K562 (cell line): ENCODE data around the gene SIT1. TPM values are rescaled to one million over a fixed set of nuclear protein-coding genes. Genes with fewer than 3 reads are reported as not detected.
A peak's percentile ranks its signal among the peaks of the same experiment; 100 is the strongest.

Experiments
- CTCFL ChIP-seq: IDR thresholded peaks from 2 replicates; pipeline ENCODE4 v1.6.1; 2011; ENCODE audit warnings: borderline replicate concordance, low read depth, mild to moderate bottlenecking, moderate library complexity, low read length; ENCODE audit not compliant: insufficient read depth, poor library complexity, severe bottlenecking
- ELF1 ChIP-seq: fragments of 200-800 bp; sonication (Bioruptor generic); IDR thresholded peaks from 2 replicates; pipeline ENCODE4 v1.6.1; 2016; ENCODE audit warnings: missing genetic modification characterization, missing compliant biosample characterization
- FOXP1 ChIP-seq: sonication (generic); formaldehyde crosslinking; IDR thresholded peaks from 2 replicates; pipeline ENCODE4 v1.8.0; 2022; ENCODE audit warnings: mild to moderate bottlenecking, missing genetic modification reagents
- GABPB1 ChIP-seq: sonication (generic); formaldehyde crosslinking; IDR thresholded peaks from 2 replicates; pipeline ENCODE4 v1.8.0; 2022; ENCODE audit warnings: mild to moderate bottlenecking, missing genetic modification reagents
- TFAP4 ChIP-seq: sonication (generic); formaldehyde crosslinking; IDR thresholded peaks from 2 replicates; pipeline ENCODE4 v1.8.0; 2022; ENCODE audit warnings: missing genetic modification reagents, mild to moderate bottlenecking, moderate library complexity, borderline replicate concordance
- THRAP3 ChIP-seq: fragments of 450-650 bp; IDR thresholded peaks from 2 replicates; pipeline ENCODE4 v1.6.1; 2016; ENCODE audit warnings: mild to moderate bottlenecking, inconsistent platforms, borderline replicate concordance
- THRB ChIP-seq: fragments of 450-650 bp; formaldehyde crosslinking; conservative IDR thresholded peaks from 2 replicates; pipeline ENCODE4 v1.4.0; 2022; ENCODE audit warnings: mild to moderate bottlenecking, missing genetic modification characterization
- polyA plus RNA-seq, 8 experiments: library from polyadenylated mRNA; depleted of rRNA in 4 of 8; stranded (reverse) in 5 of 8; unstranded in 3 of 8; fragments of >200 nt; fragmentation: Nextera tagmentation in 2 of 8; fragmentation: Illumina TruSeq in 1 of 8; extraction: Ambion mirVana in 2 of 8; extraction: Trizol in 1 of 8; gene quantifications; 2 replicates each; pipeline versions ENCODE4 v1.2.1 to v1.2.3, GENCODE V29; 2011 to 2014; ENCODE audit warnings: inconsistent platforms in 1 of 8, missing spikeins in 1 of 8
- total RNA-seq, 7 experiments: library from RNA; depleted of rRNA in 6 of 7; stranded (reverse); fragments of >200 nt in 6 of 7; fragmentation: Illumina TruSeq in 2 of 7; extraction: Trizol in 2 of 7; gene quantifications; 2 replicates each; pipeline versions ENCODE4 v1.2.1 to v1.2.3, GENCODE V29; 2011 to 2021; ENCODE audit warnings: low replicate concordance in 1 of 7
- TF ChIP-seq, protein P1 (sequence below): fragments of 250-450 bp; sonication (Bioruptor Pico); IDR thresholded peaks from 2 replicates; pipeline ENCODE4 v1.5.0; 2022; ENCODE audit warnings: mild to moderate bottlenecking
- TF ChIP-seq, protein P2 (sequence below): fragments of 200-400 bp; formaldehyde crosslinking; IDR thresholded peaks from 2 replicates; pipeline ENCODE4 v1.6.1; 2017; ENCODE audit warnings: mild to moderate bottlenecking, low read depth, low read length, moderate library complexity
- TF ChIP-seq, protein P3 (sequence below): IDR thresholded peaks from 2 replicates; pipeline ENCODE4 v1.6.1; 2012; ENCODE audit warnings: low read depth, low read length, improper control_type of control experiment, borderline replicate concordance
- TF ChIP-seq, protein P4 (sequence below): fragments of 450-650 bp; IDR thresholded peaks from 2 replicates; pipeline ENCODE4 v1.6.1; 2016; ENCODE audit warnings: borderline replicate concordance

SIT1 gene
- total and polyA plus RNA-seq, 9 of the 15 experiments (the other 6 are each of a cell fraction or from before 2014, with no cell fraction given): not detected

- TF ChIP-seq, protein P1, sequence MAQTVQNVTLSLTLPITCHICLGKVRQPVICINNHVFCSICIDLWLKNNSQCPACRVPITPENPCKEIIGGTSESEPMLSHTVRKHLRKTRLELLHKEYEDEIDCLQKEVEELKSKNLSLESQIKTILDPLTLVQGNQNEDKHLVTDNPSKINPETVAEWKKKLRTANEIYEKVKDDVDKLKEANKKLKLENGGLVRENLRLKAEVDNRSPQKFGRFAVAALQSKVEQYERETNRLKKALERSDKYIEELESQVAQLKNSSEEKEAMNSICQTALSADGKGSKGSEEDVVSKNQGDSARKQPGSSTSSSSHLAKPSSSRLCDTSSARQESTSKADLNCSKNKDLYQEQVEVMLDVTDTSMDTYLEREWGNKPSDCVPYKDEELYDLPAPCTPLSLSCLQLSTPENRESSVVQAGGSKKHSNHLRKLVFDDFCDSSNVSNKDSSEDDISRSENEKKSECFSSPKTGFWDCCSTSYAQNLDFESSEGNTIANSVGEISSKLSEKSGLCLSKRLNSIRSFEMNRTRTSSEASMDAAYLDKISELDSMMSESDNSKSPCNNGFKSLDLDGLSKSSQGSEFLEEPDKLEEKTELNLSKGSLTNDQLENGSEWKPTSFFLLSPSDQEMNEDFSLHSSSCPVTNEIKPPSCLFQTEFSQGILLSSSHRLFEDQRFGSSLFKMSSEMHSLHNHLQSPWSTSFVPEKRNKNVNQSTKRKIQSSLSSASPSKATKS (CRISPR knock-in tag): no peak
- peak; percentile 82 for TF ChIP-seq GABPB1 (CRISPR knock-in tag)
- TF ChIP-seq, protein P2, sequence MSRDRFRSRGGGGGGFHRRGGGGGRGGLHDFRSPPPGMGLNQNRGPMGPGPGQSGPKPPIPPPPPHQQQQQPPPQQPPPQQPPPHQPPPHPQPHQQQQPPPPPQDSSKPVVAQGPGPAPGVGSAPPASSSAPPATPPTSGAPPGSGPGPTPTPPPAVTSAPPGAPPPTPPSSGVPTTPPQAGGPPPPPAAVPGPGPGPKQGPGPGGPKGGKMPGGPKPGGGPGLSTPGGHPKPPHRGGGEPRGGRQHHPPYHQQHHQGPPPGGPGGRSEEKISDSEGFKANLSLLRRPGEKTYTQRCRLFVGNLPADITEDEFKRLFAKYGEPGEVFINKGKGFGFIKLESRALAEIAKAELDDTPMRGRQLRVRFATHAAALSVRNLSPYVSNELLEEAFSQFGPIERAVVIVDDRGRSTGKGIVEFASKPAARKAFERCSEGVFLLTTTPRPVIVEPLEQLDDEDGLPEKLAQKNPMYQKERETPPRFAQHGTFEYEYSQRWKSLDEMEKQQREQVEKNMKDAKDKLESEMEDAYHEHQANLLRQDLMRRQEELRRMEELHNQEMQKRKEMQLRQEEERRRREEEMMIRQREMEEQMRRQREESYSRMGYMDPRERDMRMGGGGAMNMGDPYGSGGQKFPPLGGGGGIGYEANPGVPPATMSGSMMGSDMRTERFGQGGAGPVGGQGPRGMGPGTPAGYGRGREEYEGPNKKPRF: no peak
- TF ChIP-seq CTCFL: peak; percentile 42
- TF ChIP-seq, protein P3, sequence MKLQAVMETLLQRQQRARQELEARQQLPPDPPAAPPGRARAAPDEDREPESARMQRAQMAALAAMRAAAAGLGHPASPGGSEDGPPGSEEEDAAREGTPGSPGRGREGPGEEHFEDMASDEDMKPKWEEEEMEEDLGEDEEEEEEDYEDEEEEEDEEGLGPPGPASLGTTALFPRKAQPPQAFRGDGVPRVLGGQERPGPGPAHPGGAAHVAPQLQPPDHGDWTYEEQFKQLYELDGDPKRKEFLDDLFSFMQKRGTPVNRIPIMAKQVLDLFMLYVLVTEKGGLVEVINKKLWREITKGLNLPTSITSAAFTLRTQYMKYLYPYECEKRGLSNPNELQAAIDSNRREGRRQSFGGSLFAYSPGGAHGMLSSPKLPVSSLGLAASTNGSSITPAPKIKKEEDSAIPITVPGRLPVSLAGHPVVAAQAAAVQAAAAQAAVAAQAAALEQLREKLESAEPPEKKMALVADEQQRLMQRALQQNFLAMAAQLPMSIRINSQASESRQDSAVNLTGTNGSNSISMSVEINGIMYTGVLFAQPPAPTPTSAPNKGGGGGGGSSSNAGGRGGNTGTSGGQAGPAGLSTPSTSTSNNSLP: no peak
- TF ChIP-seq, protein P4, sequence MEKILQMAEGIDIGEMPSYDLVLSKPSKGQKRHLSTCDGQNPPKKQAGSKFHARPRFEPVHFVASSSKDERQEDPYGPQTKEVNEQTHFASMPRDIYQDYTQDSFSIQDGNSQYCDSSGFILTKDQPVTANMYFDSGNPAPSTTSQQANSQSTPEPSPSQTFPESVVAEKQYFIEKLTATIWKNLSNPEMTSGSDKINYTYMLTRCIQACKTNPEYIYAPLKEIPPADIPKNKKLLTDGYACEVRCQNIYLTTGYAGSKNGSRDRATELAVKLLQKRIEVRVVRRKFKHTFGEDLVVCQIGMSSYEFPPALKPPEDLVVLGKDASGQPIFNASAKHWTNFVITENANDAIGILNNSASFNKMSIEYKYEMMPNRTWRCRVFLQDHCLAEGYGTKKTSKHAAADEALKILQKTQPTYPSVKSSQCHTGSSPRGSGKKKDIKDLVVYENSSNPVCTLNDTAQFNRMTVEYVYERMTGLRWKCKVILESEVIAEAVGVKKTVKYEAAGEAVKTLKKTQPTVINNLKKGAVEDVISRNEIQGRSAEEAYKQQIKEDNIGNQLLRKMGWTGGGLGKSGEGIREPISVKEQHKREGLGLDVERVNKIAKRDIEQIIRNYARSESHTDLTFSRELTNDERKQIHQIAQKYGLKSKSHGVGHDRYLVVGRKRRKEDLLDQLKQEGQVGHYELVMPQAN: peak; percentile 80; the same call in 1 of the 2 replicates
- no peak for TF ChIP-seq THRB (CRISPR knock-in tag)
- no peak for TF ChIP-seq FOXP1 (CRISPR knock-in tag)
- TF ChIP-seq TFAP4 (CRISPR knock-in tag): peak; percentile 84; the same call in 1 of the 2 replicates
- no peak for TF ChIP-seq THRAP3
- TF ChIP-seq ELF1 (tag): peak; percentile 81
Measured at GRCh38 chr9:35664531-35665470, 14.1 kb upstream of the SIT1 start, which contains the start of gene ARHGEF39 (continued).
